Measurements from ENCODE around the gene OSBPL9.

DNA sequence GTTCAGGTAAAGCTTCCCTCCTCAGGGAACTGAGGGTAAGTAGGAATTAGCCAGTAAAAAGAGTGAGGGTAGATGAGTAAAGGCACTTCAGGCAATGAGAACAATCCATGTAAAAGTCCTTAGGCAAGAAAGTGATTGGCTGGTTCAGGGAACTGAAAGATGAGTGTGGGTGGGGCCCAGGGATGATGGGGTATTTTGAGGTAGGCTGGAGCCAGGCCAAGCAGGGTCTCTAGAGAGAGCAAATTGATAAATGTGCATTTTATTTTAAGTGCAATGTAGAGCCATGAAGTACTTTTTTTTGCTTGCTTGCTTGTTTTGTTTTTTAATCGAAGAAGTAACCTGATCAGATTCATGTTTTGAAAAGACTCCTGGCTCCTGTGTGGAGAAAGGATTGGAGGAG, 26.5 kb downstream of the OSBPL9 start:
- TF ChIP-seq, protein P1, sequence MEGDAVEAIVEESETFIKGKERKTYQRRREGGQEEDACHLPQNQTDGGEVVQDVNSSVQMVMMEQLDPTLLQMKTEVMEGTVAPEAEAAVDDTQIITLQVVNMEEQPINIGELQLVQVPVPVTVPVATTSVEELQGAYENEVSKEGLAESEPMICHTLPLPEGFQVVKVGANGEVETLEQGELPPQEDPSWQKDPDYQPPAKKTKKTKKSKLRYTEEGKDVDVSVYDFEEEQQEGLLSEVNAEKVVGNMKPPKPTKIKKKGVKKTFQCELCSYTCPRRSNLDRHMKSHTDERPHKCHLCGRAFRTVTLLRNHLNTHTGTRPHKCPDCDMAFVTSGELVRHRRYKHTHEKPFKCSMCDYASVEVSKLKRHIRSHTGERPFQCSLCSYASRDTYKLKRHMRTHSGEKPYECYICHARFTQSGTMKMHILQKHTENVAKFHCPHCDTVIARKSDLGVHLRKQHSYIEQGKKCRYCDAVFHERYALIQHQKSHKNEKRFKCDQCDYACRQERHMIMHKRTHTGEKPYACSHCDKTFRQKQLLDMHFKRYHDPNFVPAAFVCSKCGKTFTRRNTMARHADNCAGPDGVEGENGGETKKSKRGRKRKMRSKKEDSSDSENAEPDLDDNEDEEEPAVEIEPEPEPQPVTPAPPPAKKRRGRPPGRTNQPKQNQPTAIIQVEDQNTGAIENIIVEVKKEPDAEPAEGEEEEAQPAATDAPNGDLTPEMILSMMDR (IDR thresholded peaks at IDR 0.05), result no peak
- TF ChIP-seq ZFX (IDR thresholded peaks at IDR 0.05; ENCODE audit: borderline replicate concordance), result no peak

All from 22Rv1 (cell line).